Fibroblast of villous mesenchyme (primary cell): ENCODE measurements around the gene SH3RF3. TPM values are rescaled to one million over a fixed set of nuclear protein-coding genes. Genes with fewer than 3 reads are reported as not detected.
A peak's percentile ranks its signal among the peaks of the same experiment; 100 is the strongest.

Source experiments
- DNase-seq: peaks from one replicate; pipeline ENCODE4 v3.0.0-alpha.2; 2010; ENCODE audit warnings: low read depth
- H3K4me3 ChIP-seq: 2 replicates; pipeline ENCODE4 v1.5.1; 2011; ENCODE audit warnings: low read depth, mild to moderate bottlenecking, low read length
- CTCF ChIP-seq: IDR thresholded peaks from 2 replicates; pipeline ENCODE4 v1.5.1; 2012; ENCODE audit warnings: low read depth, mild to moderate bottlenecking, low read length; ENCODE audit not compliant: insufficient read depth
- total RNA-seq: library from RNA; depleted of rRNA; stranded (reverse); fragments of >200 nt; gene quantifications from 2 replicates; pipeline ENCODE4 v1.2.3, GENCODE V29; 2012

The SH3RF3 gene
- total RNA-seq, 1 donor, result 13.4 TPM

GRCh38 chr2:109126501-109126860 is 2.5 kb upstream of the SH3RF3 start:
- no peak overlapping the region for H3K4me3 ChIP-seq
- peak; percentile 91 for DNase-seq
- no peak for TF ChIP-seq CTCF

GRCh38 chr2:109127556-109127955 is 1.4 kb upstream of the SH3RF3 start:
- DNase-seq, result no peak
- no peak for TF ChIP-seq CTCF
- peak overlapping the region; percentile 88 for H3K4me3 ChIP-seq

- peak overlapping the region; percentile 88 for H3K4me3 ChIP-seq
- DNase-seq, result peak; percentile 94
- TF ChIP-seq CTCF, result peak; percentile 84
Observed at GRCh38 chr2:109128048-109128615, 873 bp upstream of the SH3RF3 start.

GRCh38 chr2:109129356-109129920 is 433 bp downstream of the SH3RF3 start:
- peak overlapping the region; percentile 88 for H3K4me3 ChIP-seq
- no peak for TF ChIP-seq CTCF
- DNase-seq, result peak; percentile 53

GRCh38 chr2:109129921-109130722 is 1.1 kb downstream of the SH3RF3 start:
- peak overlapping the region; percentile 88 for H3K4me3 ChIP-seq
- no peak for TF ChIP-seq CTCF
- peak; percentile 68 for DNase-seq

- TF ChIP-seq CTCF, result no peak
- no peak for DNase-seq
- H3K4me3 ChIP-seq, result peak overlapping the region; percentile 88
Observed at GRCh38 chr2:109130723-109130995, 1.7 kb downstream of the SH3RF3 start.
